SK-N-SH (cell line): ENCODE data around the gene TMEM138. TPM values are rescaled to one million over a fixed set of nuclear protein-coding genes. Genes with fewer than 3 reads are reported as not detected.

Source experiments
- CTCF ChIA-PET: fragments of 300-600, 350-600 bp; formaldehyde crosslinking; extraction: SDS; loops from one replicate; lab custom pipeline; 2021; lab: Yijun Ruan, JAX
- POLR2A ChIA-PET: fragments of 350-600 bp; sonication (Branson Sonifier 250); formaldehyde crosslinking; extraction: SDS; loops from one replicate; lab custom pipeline; 2020; ENCODE audit warnings: antibody characterized with exemption, inconsistent platforms; lab: Yijun Ruan, JAX
- DNase-seq: peaks from one replicate; pipeline ENCODE4 v3.0.0; 2012
- H2AFZ ChIP-seq: fragments of 200-600 bp; sonication (generic); 2 replicates; pipeline ENCODE4 v1.8.1; 2016; ENCODE audit warnings: antibody characterized with exemption, mild to moderate bottlenecking, low read depth
- H3F3A ChIP-seq: fragments of 200-600 bp; sonication (generic); replicated peaks from 2 replicates; pipeline ENCODE3; 2016; ENCODE audit warnings: antibody characterized with exemption, mild to moderate bottlenecking; ENCODE audit not compliant: insufficient read depth
- H3K27ac ChIP-seq, 2 experiments: fragments of 200-500 bp in 1 of 2; fragments of 200-600 bp in 1 of 2; sonication (Bioruptor generic) in 1 of 2; sonication (generic), shearing (Covaris generic) in 1 of 2; 2 replicates each; pipeline versions ENCODE4 v1.5.1 to v1.6.1; 2014 to 2016; ENCODE audit warnings: low read depth in 2 of 2, inconsistent platforms in 1 of 2, low read length in 1 of 2, mild to moderate bottlenecking in 1 of 2, mixed read lengths in 1 of 2
- H3K27me3 ChIP-seq: fragments of 200-600 bp; sonication (generic), shearing (Covaris generic); 2 replicates; pipeline ENCODE4 v1.6.1; 2016; ENCODE audit warnings: mixed run types; ENCODE audit not compliant: insufficient read depth
- H3K36me3 ChIP-seq, 2 experiments: fragments of 200-500 bp in 1 of 2; fragments of 200-600 bp in 1 of 2; sonication (Bioruptor generic) in 1 of 2; sonication (generic) in 1 of 2; replicated peaks in 1 of 2; 2 replicates each; pipeline versions ENCODE3 to v1.5.1; 2014 to 2016; ENCODE audit warnings: low read length in 1 of 2, mild to moderate bottlenecking in 1 of 2; ENCODE audit not compliant: insufficient read depth in 2 of 2, control insufficient read depth in 1 of 2
- H3K4me1 ChIP-seq, 2 experiments: fragments of 200-500 bp in 1 of 2; fragments of 200-600 bp in 1 of 2; sonication (Bioruptor generic) in 1 of 2; sonication (generic), shearing (Covaris generic) in 1 of 2; 2 replicates each; pipeline versions ENCODE4 v1.5.1 to v1.6.1; 2014 to 2016; ENCODE audit warnings: low read depth in 1 of 2, low read length in 1 of 2, mixed run types in 1 of 2; ENCODE audit not compliant: insufficient read depth in 2 of 2, control insufficient read depth in 1 of 2
- H3K4me2 ChIP-seq: fragments of 200-600 bp; sonication (generic), shearing (Covaris generic); 2 replicates; pipeline ENCODE4 v1.6.1; 2017; ENCODE audit warnings: mixed run types
- H3K4me3 ChIP-seq, 2 experiments: fragments of 200-500 bp in 1 of 2; fragments of 200-600 bp in 1 of 2; sonication (Bioruptor generic) in 1 of 2; sonication (generic), shearing (Covaris generic) in 1 of 2; 2 replicates each; pipeline versions ENCODE4 v1.5.1 to v1.8.1; 2014 to 2016; ENCODE audit warnings: low read depth in 2 of 2, inconsistent platforms in 1 of 2, low read length in 1 of 2, mild to moderate bottlenecking in 1 of 2, mixed read lengths in 1 of 2, moderate library complexity in 1 of 2
- H3K79me2 ChIP-seq: fragments of 200-600 bp; sonication (generic); 2 replicates; pipeline ENCODE4 v1.8.1; 2017; ENCODE audit warnings: mild to moderate bottlenecking; ENCODE audit not compliant: insufficient read depth
- H3K9ac ChIP-seq: fragments of 200-600 bp; sonication (generic); 2 replicates; pipeline ENCODE4 v1.6.1; 2017; ENCODE audit warnings: mixed run types
- H3K9me2 ChIP-seq: fragments of 200-600 bp; sonication (generic); 2 replicates; pipeline ENCODE4 v1.6.1; 2017; ENCODE audit warnings: mixed run types
- H3K9me3 ChIP-seq: fragments of 200-600 bp; sonication (generic); 2 replicates; pipeline ENCODE4 v1.6.1; 2017; ENCODE audit warnings: mixed run types, mild to moderate bottlenecking, moderate library complexity
- H4K20me1 ChIP-seq: fragments of 200-600 bp; sonication (generic); 2 replicates; pipeline ENCODE4 v1.6.1; 2017; ENCODE audit warnings: mild to moderate bottlenecking, mixed run types; ENCODE audit not compliant: insufficient read depth
- CHD2 ChIP-seq: fragments of 150-350 bp; IDR thresholded peaks from 2 replicates; pipeline ENCODE4 v1.6.1; 2018; ENCODE audit warnings: low read length; ENCODE audit not compliant: partially characterized antibody
- CTCF ChIP-seq: fragments of 200-600 bp; sonication (generic); IDR thresholded peaks from 2 replicates; pipeline ENCODE4 v1.6.1; 2017; ENCODE audit warnings: antibody characterized with exemption, mild to moderate bottlenecking, moderate library complexity
- FOXM1 ChIP-seq: IDR thresholded peaks from 2 replicates; pipeline ENCODE4 v1.4.0; 2012; ENCODE audit warnings: low read depth, mild to moderate bottlenecking
- IRF3 ChIP-seq: fragments of 150-350 bp; IDR thresholded peaks from 2 replicates; pipeline ENCODE4 v1.6.1; 2016; ENCODE audit warnings: mild to moderate bottlenecking, low read depth, low read length
- MXI1 ChIP-seq: IDR thresholded peaks from 2 replicates; pipeline ENCODE4 v1.6.1; 2012; ENCODE audit warnings: mild to moderate bottlenecking, low read depth, low read length, improper control_type of control experiment
- RAD21 ChIP-seq: IDR thresholded peaks from 2 replicates; pipeline ENCODE4 v1.6.1; 2012; ENCODE audit warnings: mild to moderate bottlenecking, low read length
- RCOR1 ChIP-seq: fragments of 150-350 bp; IDR thresholded peaks from 2 replicates; pipeline ENCODE4 v1.6.1; 2017; ENCODE audit warnings: antibody characterized with exemption, low read length
- REST ChIP-seq: IDR thresholded peaks from 2 replicates; pipeline ENCODE4 v1.6.1; 2012; ENCODE audit warnings: mild to moderate bottlenecking, low read depth, low read length, moderate library complexity
- ZBTB33 ChIP-seq: IDR thresholded peaks from 2 replicates; pipeline ENCODE4 v1.4.0; 2012; ENCODE audit warnings: low read depth, borderline replicate concordance
- WGBS: methylation state at CpG from one replicate; pipeline ENCODE4 v1.1.6; 2017; ENCODE audit warnings: low lambda C conversion rate; 5-methylcytosine and 5-hydroxymethylcytosine counted together
- polyA plus RNA-seq, 3 experiments: library from polyadenylated mRNA; depleted of rRNA; stranded (reverse); fragments of >200 nt; gene quantifications; 2 replicates each; pipeline ENCODE4 v1.2.3, GENCODE V29; 2012

The TMEM138 gene
- polyA plus RNA-seq, 1 of the 3 experiments (the other 2 are of a cell fraction) = 82.2 TPM

- no peak for TF ChIP-seq CTCF
- no peak for TF ChIP-seq CHD2
- no peak for TF ChIP-seq RCOR1
Observed at GRCh38 chr11:61340979-61341378, 21.2 kb upstream of the TMEM138 start (continued).

GRCh38 chr11:61341706-61342105, 20.5 kb upstream of the TMEM138 start:
- CTCF ChIA-PET = interaction anchor here (1.2 to 3.3 kb wide), 4 partner anchors 16 to 51 kb away, joined by 3 to 19 read pairs (median 6); partner anchors contain the start of genes CYB561A3, TMEM138 and TMEM216
- TF ChIP-seq REST (no peak), MXI1 (no peak)
- POLR2A ChIA-PET = interaction anchor here (1.5 kb wide), 1 partner anchor 20 kb away, joined by 6 read pairs; the partner anchor contains the start of genes CYB561A3 and TMEM138

GRCh38 chr11:61342207-61342803, 19.9 kb upstream of the TMEM138 start:
- H3K79me2 ChIP-seq = no peaks in the 10 kb centered on the region
- ChIA-PET POLR2A (interaction anchor here (1.5 kb wide), 1 partner anchor 19 kb away, joined by 6 read pairs; the partner anchor contains the start of genes CYB561A3 and TMEM138), CTCF (interaction anchor here (1.2 to 3.3 kb wide), 4 partner anchors 16 to 51 kb away, joined by 3 to 19 read pairs (median 6); partner anchors contain the start of genes CYB561A3, TMEM138 and TMEM216)
- peaks cover 0 to 26% of the 10 kb centered on the region in 2 experiments; a peak in 1 of 4 replicates for H3K4me1 ChIP-seq
- no peaks in the 10 kb centered on the region for H3F3A ChIP-seq
- peaks cover 0 to 37% of the 10 kb centered on the region in 2 experiments for H3K36me3 ChIP-seq
- H3K27ac ChIP-seq = no peak overlapping the region
- no peak overlapping the region for H2AFZ ChIP-seq
- no peak overlapping the region for H3K4me3 ChIP-seq
- no peaks in the 10 kb centered on the region for H3K27me3 ChIP-seq
- WGBS = 90% methylated on average over 18 of the region's 20 CpGs
- no peaks in the 10 kb centered on the region for H3K9me3 ChIP-seq
- H3K4me2 ChIP-seq = no peak overlapping the region
- H4K20me1 ChIP-seq = no peaks in the 10 kb centered on the region
- DNase-seq = no peak
- no peak overlapping the region for H3K9ac ChIP-seq
- H3K9me2 ChIP-seq = no peaks in the 10 kb centered on the region
- TF ChIP-seq IRF3 (no peak), ZBTB33 (no peak), FOXM1 (no peak), REST (no peak), MXI1 (no peak), RAD21 (no peak)

More at GRCh38 chr11:61341706-61342105, 20.5 kb upstream of the TMEM138 start:
- no peaks in the 10 kb centered on the region for H3F3A ChIP-seq
- no peaks in the 10 kb centered on the region for H4K20me1 ChIP-seq
- no peaks in the 10 kb centered on the region for H3K27me3 ChIP-seq
- DNase-seq = no peak
- 100% methylated on average over 3 of the region's 4 CpGs for WGBS
- H3K4me2 ChIP-seq = no peak overlapping the region
- no peaks in the 10 kb centered on the region for H3K9me2 ChIP-seq
- H3K9ac ChIP-seq = no peak overlapping the region
- peaks cover 0 to 24% of the 10 kb centered on the region in 2 experiments; a peak in 1 of 4 replicates for H3K4me1 ChIP-seq
- no peak overlapping the region for H3K4me3 ChIP-seq
- H3K9me3 ChIP-seq = no peaks in the 10 kb centered on the region
- H3K36me3 ChIP-seq = peaks cover 0 to 37% of the 10 kb centered on the region in 2 experiments
- H3K79me2 ChIP-seq = no peaks in the 10 kb centered on the region
- H2AFZ ChIP-seq = no peak overlapping the region
- H3K27ac ChIP-seq = no peak overlapping the region
